ENCODE data around the gene KCNF1.

DNA sequence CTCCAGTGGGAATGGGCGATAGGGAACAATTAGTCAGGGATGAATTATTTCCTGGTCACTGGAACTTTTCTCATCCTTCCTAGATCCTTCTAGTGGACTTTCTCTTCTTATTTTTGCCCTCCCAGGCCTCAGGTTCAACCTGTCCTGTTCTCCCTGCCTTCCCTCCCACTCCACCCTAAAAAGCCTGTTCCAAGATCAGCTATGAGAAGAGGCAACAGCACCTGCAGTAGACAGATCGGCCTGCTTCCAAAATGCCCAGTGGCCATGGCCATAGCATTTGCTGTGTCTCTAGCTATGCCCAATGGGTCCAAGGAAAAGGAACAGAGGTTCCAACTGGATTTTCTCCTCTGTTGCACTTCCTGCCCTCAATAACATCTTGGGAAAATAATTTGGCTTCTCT lies 16.5 kb upstream of the KCNF1 start:
- TF ChIP-seq, protein P1, sequence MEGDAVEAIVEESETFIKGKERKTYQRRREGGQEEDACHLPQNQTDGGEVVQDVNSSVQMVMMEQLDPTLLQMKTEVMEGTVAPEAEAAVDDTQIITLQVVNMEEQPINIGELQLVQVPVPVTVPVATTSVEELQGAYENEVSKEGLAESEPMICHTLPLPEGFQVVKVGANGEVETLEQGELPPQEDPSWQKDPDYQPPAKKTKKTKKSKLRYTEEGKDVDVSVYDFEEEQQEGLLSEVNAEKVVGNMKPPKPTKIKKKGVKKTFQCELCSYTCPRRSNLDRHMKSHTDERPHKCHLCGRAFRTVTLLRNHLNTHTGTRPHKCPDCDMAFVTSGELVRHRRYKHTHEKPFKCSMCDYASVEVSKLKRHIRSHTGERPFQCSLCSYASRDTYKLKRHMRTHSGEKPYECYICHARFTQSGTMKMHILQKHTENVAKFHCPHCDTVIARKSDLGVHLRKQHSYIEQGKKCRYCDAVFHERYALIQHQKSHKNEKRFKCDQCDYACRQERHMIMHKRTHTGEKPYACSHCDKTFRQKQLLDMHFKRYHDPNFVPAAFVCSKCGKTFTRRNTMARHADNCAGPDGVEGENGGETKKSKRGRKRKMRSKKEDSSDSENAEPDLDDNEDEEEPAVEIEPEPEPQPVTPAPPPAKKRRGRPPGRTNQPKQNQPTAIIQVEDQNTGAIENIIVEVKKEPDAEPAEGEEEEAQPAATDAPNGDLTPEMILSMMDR (IDR thresholded peaks at IDR 0.05): no peak
- TF ChIP-seq POLR2AphosphoS5 (IDR thresholded peaks at IDR 0.05) (no peak), POLR2A (IDR thresholded peaks at IDR 0.05) (no peak)
